Measurements from ENCODE around the gene FGD5.

FGD5 gene

DNA sequence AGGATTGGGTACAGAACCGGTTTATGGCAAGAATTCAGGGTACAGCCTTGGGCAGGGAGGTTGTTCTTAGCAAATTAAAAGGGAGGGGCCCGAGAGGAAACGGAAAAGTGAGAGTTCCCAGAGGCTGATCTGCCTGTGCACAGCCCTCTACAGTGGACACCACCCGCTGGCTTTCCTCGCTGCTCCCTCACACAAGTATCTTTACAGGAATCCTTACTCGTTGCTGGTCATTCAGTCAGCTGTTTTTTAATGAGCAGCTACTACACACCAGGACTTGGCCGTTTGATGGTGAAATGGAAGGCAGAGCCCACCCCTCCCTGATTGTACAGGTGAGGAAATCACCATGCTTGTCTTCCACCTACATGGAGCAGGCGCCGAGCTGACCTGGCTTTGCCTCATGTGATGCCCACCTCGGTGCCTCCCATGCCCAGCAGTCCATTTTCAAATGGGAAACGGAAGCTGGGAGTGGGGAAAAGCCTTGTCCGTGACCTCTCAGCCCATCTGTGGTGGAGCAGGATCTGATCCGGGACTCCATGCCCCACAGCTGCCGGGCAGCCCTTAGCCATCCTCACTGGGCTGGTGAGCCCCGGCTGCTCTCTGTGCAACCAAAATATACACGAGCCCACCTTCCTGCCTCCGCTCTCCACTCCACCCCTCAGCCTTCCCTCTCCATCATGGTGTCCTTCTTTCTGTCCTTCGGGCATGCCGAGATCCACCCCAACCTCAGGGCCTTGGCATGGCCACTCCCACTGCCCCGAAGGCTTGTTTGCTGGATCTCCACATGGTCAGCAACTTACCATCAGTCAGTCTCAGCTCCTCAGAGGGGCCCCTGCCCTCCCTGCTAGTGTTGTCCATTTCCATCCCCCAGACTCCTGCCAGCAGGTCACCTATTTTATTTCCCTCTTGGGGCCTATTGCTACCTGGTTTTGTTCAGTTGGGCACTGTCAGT lies 33.3 kb upstream of the FGD5 start:
- H3K27ac ChIP-seq = no peak overlapping the region
- H3K4me3 ChIP-seq = no peak overlapping the region

DNA sequence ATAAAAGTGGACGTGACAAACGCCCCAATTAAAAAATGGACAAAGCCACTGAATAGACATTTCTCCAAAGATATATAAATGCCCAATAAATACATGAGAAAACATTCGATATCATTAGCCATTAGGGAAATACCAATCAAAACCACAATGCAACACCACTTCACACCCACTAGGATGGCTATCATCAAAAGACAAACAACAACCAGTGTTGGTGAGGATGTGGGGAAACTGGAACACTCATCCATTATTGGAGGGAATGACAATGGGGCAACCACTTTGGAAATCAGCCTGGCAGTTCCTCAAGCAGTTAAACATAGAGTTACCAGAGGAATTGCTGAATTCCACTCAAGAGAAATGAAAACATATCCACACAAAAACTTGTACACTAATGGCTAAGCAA lies 32.4 kb upstream of the FGD5 start:
- Histone ChIP-seq H3K4me3 (no peak overlapping the region), H3K27ac (no peak overlapping the region)

DNA sequence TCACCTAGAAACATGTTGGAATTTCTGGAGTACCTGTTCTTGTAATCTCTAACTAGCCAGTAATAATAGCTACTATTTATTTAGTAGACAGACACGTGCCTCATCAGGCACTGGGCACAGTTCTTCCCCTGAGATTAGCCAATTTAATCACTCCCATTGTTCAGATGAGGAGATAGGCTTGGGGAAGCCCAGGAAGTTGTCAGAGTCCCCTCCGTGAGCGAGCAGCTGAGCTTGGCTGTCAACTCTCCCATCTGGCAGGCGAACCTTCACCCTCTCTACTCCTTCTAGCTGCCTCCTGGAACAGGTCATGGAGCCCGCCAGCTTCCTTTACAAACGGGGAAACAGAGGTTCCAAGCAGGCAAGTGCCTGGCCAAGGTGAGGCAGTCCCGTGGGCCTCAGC lies 31.1 kb upstream of the FGD5 start:
- Histone ChIP-seq H3K4me3 (no peak overlapping the region), H3K27ac (no peak overlapping the region)

DNA sequence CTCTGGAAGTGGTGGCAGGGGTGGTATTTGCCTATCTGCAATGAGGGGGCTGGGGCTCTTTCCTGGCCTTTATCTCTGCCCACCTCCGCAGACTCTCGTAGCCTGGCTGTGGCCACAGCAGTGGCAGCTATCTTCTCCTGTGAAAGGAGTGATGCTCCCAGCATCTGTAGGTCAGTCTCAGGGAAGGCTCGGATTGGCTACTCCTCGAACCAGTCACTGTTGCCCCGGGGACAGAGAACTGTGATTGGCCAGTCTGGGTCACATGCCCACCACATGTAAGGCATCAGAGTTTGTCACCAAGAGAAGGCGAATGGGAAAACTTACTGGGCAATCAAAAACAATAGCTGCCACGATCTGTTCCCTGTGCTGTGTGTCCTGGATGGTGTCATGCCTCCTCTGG lies 30.1 kb upstream of the FGD5 start:
- Histone ChIP-seq H3K27ac (no peak overlapping the region), H3K4me3 (no peak overlapping the region)

DNA sequence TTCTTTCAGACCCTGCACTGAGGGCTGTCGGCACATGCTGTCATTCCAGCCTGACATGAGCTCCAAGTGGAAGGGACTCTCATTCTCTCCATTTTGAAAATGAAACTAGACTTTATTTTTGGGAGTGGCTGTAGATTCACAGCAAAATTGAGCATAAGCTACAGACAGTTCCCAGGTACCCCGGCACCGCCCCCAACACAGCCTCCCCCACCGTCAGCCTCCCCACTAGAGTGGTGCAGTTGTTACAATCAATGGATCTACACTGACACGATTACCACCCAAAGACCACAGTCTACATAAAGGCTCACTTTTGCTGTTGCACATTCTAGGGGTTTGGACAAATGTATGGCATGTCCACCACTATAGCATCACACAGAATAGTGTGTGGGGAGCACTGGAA lies 29.5 kb upstream of the FGD5 start:
- Histone ChIP-seq H3K4me3 (no peak overlapping the region), H3K27ac (no peak overlapping the region)

DNA sequence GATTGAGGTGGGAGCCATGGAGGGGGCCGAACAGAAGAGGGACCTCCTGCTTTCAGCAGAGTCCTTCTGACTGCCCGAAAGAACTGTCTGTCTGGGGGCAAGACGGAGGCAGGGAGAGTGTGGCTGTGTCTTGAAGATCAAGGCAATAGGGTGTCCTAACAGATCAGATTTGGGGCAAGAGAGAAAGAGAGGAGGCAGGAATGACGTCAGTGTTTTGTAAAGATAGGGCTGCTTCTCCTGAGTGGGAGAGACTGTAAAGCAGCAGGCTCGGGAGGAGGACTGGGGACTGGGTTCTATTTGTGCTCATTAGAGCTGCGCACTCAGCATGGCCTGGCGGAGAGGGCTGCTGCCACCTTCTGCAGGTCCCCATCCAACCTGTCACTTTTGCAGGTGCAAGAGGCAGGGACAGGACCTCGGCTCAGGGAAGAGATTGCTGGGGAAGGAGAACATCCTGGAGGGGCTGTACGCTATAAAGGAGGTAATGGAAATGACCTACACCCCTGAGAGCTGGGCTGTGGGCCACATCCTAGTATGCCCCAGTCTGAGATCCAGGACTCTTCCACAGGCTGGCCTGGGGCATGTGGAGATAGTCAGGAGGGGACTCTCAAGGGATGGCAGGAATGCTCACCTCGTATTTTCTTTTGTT lies 29.0 kb upstream of the FGD5 start:
- no peak overlapping the region for H3K4me3 ChIP-seq
- H3K27ac ChIP-seq = no peak overlapping the region

DNA sequence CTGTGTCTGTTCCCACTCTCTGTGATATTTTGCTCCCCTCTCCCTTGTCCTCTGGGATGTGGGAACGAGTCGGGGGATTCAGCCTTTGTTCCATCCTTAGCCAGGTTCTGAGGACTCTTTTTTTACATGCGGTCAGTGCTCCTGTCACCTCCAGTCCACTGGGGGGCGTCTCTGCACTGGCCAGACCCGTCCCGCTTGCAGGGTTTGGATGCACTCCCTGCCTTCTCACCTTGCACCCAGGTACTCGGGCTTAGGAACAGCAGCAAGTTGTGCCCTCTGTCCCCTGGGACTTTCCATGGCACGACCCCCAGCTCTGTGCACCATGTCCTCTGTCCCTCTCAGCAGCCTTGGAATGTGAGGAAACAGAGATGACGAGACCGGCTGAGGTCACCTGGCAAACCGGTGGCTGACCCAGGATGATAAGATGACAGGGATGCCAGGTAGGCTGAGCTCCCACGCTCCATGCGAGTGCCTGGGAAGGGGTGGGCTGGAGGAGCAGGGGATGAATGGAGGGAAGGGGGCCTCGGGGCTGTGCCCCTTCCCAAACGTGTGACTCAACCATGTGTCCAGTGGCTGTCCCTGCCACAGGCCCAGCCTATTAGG lies 27.3 kb upstream of the FGD5 start:
- Histone ChIP-seq H3K27ac (no peak overlapping the region), H3K4me3 (no peak overlapping the region)

DNA sequence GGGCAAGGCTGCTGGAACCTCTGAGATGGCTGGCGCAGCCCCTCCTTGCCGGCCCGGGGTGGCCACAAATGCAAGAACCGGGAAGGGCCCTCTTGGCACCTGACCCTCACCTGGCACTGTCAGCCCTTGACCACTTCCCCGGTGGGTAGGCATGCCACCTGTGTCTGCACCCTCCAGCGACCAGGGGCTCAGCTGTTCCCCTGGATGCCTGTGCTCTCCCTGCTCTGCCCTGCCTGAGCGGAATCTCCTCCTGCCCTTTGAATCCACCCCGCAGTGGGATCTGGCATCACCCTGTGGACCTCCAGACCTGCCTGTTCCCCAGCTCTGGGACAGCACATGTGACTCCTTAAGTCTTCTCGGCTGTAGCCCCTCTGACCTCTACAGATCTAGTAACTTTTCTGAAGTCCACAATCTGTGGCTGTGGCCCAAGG lies 26.1 kb upstream of the FGD5 start:
- Histone ChIP-seq H3K4me3 (no peak overlapping the region), H3K27ac (peak overlapping the region in 5 of 21 experiments; percentile 10 to 51 (median 38))

DNA sequence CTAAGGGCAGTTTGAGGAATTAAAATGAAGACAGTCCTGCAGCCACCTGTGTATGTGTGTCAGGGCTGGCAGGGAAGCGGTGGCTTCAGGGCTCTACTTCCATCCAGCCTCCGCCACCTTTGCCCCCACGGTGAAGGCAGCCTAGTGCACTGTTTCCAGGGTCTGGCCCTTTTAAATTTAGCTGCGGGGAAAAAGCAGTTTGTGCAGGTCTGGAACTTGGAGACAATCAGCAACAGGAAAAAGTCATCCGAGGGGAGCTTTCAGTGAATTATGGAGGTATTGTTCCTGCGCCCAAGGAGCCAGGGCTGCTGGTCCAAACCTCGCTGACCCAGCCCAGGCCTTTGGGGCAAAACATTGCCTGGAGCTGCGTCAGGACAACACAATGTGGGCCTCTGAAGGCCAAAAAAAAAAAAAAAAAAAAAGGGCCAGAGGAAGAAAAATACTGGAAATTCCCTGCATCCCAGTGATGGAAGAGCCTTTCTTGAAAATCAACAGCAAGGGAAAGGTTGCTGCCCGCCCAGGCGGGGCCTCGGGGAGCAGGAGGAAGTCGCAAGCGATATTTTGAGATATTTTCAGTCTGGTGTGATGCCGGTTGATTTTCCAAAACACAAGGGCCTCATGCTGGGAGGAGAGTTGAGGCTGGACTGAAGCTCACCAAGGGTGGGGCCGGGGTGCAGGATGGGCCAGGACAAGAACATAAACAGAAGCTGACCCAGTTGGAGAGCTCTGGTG lies 25.5 kb upstream of the FGD5 start:
- Histone ChIP-seq H3K4me3 (no peak overlapping the region), H3K27ac (peak overlapping the region in 8 of 21 experiments; percentile 10 to 51 (median 36))

DNA sequence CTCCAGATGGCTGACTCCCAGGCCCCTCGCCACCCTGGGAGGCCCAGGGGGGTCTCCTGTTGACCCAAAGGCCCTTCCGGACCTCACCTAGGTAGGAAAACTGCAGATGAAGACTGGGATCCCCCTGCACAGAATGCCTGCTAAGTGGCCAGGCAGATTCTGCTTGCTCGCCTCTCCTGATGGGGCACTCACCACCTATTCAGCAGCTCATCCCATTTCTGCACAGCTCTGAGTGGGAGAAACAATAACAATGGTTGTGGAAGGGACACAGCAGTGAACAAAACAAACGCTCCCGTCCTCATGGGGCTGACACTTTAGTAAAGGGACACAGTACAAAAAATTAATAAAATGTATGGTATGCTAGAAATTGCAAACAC lies 24.9 kb upstream of the FGD5 start:
- no peak overlapping the region for H3K4me3 ChIP-seq
- peak overlapping the region in 5 of 21 experiments; percentile 6 to 38 (median 23) for H3K27ac ChIP-seq

DNA sequence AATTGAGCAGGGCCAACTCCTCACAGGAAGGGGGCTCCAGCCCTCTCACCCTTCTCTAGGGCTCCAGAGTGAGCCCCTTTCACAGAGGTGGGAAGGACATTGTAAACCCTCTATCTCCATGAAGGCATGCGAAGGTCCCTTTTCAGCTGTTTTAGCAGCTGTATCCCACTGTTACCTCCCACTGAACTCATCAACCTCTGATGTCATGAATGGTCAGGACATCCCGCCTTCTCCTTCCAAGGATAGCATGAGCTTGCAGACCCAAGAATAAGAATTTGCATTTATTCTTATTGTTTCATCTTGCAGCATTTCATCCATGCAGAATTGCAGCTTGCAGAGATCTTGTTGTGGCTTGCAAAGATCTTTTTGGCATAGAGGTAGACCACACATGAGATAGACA lies 24.3 kb upstream of the FGD5 start:
- Histone ChIP-seq H3K4me3 (no peak overlapping the region), H3K27ac (peak overlapping the region in 2 of 21 experiments; percentile 6 to 12)

DNA sequence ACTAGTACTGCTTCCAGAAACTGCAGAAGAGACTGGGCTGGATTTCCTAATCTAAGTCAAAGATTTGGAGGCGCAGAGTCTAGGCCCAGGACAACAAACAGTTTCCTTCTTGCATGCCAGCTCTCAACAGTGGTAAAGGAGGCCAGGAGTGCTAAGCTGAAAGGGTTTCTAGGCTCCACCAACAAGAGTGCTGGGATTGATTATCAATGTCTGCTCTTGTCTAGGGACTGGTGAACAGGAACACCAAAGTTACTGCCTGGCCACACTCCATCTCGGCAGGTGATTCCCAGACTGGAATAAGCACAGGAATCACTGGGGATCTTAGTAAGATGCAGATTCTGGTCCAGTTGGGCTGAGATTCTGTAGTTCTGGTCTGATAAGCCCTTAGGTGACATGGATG lies 22.8 kb upstream of the FGD5 start:
- Histone ChIP-seq H3K4me3 (no peak overlapping the region), H3K27ac (no peak overlapping the region)

DNA sequence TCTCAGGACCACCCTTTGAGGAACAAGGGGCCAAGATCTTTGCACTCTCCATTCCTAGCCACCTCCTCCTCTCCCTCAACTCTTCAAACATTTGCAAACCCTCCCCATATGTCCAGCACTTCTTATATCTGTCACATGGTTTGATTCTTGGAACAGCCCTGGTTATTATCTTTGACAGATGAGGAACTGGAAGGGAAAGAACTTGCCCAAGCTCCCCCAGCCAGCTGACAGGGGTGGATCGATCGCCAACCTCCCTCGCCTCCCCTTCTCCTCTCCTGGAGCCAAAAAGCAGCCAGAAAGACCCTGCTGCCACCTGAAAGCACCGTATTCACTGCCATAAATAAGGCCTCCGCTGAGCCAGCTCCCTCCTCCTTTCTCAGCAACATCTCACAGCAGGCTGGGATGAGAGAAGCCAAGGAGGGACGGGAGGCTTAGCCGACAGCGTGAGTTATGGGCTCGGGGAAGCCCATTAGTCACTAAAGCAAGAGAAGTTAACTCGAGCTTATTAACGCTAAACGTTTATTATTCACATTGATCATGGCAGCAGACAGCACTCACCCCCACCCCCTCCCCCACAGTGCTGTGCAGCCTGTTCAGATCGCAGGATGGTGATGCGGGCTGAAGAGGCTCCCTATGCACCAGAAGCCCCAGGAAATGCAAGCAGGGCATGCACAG lies 22.2 kb upstream of the FGD5 start:
- no peak overlapping the region for H3K27ac ChIP-seq
- no peak overlapping the region for H3K4me3 ChIP-seq

DNA sequence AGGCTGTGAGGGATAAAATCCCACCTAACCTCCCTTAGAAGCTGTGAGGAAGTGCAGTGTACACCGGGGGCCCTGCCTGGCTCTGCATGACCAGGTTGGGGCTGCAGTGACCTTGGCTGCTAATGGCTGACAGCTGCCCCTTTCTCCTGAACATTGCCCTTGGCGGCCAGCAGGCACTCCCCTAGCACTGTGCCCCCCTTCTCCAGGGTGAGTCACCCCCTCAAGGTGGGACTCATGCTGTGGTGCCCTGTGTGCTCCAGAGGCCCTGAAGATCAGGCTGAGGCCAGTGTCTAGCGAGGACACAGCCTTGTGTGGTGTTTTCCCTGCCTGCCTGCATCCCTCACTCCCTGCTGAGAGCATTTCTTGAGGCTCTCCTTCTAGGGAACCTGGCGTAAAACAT lies 21.0 kb upstream of the FGD5 start:
- H3K27ac ChIP-seq = no peak overlapping the region
- no peak overlapping the region for H3K4me3 ChIP-seq

DNA sequence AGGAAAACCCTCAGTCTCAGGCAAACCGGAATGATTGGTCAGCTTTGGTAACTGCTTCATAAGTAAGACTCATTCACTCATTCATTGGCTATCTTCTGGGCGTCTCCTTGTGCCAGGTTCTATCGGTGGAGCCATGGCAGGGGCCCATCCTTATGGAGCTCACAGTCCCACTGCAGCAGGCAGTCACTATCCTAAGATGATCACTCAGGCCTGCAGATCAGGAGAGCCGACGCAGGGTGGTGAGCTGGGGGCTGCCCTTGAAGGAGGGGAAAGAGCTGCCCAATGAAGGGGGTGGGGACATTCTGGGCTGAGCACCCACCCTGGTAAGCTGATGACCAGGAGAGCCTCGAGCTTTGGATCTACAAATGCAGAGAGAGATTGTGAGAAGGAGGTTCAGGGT lies 20.5 kb upstream of the FGD5 start:
- Histone ChIP-seq H3K4me3 (no peak overlapping the region), H3K27ac (no peak overlapping the region)

DNA sequence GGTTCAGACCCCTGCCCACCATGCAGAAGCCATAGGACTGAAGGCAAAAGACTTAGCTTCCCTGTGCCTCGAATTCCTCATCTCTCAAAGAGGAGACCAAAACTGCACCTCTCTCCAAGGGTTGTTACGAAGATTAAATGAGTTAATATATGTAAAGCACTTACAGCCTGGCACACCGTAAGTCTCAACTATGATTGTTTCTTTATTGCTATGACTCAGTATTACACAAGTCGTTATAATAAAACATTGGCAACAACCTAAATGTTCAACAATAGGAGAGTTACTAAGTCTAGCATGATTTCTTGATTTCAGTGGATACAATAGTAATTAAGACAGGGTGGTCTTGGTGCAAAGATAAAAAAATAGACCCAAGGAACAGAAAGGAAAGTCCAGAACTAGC lies 19.6 kb upstream of the FGD5 start:
- Histone ChIP-seq H3K4me3 (no peak overlapping the region), H3K27ac (no peak overlapping the region)

DNA sequence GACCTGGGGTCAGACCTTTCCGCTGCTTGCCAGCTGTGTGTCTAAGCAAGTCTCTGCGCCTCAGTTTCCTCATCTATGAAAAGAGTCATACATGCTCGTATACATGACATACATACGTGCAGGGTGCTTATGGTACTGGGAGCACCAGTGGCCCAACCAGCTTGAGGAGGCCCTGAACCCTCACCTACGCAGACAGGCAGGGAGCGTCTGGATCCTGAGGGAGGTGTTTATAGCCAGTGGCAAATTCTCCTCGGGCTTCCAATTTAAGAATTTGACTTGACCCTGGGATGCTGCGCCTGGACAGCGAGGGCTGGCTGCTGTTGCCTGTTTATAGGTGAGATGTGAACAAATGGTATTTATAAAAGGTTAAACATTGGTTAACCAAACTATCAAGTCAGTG lies 17.7 kb upstream of the FGD5 start:
- Histone ChIP-seq H3K4me3 (no peak overlapping the region), H3K27ac (no peak overlapping the region)

DNA sequence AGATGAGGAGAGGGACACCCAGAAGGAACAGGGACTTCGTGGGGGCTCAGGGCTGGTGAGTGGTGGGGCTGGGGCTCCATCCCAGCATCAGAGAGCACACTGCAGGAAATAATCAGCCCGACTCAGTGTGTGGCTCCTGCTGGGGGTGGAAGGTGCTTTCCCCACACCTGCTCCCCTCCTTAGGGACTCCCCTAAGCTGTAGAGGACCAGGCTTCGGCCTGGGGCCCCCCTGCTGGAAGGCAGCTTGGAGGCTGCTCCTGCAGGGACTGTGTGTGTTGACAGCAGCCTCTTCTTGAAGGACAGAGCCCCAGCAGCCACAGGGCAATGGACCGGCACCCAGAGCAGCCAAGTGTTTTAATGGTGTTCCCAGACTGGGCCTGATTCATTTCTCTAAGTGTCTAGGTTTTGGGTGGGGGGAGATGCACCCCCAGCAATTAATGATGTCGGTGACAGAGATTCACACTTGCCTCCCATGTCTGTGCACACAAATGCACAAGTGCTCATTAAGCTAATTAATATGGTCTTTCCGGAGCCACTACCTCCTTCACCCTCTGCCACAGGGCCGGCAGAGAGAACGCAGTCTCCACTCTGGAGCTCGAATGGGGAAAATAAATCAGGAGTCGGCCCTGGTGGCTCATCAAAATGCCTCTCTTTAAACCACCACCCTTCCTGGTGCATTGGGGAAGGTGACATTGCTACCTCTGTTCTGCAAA lies 16.9 kb upstream of the FGD5 start:
- no peak overlapping the region for H3K4me3 ChIP-seq
- H3K27ac ChIP-seq = no peak overlapping the region

DNA sequence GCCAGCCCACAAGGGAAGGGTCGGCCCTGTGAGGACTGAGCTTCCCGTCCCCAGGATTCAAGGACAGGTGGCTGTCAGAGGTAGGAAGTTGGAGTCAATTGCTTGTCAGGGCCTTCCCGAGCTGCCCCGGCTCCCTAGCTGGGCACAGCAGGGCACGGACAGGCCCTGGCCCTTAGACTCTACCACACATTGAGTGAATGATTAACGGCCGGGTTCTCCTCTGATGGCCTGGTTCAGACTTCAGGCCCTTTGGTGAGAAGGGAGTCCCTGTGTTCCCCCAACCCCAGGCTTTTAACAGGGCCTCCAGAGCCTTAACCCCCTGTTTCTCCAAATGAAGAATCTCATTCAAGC lies 16.4 kb upstream of the FGD5 start:
- no peak overlapping the region for H3K27ac ChIP-seq
- H3K4me3 ChIP-seq = no peak overlapping the region
